CD4-positive, alpha-beta T cell treated with Interleukin-17A for 4 hours (primary cell): ENCODE results near the gene IFNA17.
"Not testable (repeated sequence)": the region's sequence is repeated elsewhere in the genome, so short reads cannot be mapped to it uniquely, and the experiment has no call there.

Experiments
- DNase-seq: peaks from one replicate; pipeline ENCODE4 v3.0.0-alpha.2; 2020; ENCODE audit warnings: mixed read lengths

Gene IFNA17

DNA sequence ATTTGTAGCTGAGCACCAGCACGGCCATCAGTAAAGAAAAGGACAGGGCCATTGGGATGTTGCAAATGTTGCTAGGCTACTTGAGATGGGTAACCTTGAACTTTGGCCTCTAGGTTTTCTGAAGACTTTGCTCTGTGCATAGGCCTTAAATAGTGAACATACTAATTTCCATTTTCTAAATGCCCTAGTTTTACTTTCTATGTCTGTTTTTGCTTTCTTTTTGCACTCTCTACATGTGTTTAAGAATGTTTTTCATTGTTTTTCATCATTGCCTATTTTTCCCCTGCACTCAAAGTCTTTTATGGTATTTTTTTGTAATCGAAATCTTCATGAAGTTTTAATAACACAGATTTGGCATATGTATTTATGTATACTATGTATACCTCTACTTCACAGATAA, at the start of gene IFNA17:
Gene IFNA17 (minus strand): TSS at position 101 of the 400 bp plus-strand sequence. CDS start 49 bp downstream, at position 52.
- DNase-seq, result no peak

DNA sequence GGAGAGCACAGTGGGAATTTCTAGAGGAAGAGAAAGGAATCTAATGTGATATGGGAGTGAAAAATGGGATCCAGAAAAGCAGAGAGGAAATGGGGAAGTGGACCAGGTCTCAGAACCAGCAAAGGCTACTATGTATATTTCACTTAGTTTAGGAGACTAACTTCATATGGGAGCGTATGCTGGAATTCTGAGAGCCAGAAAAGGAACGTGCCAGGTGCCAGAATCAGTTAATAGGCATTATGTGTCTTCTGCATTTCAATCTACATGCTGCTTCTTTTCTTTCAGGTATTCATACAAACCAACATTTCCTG, 40.3 kb upstream of the IFNA17 start:
- DNase-seq, result no peak

DNA sequence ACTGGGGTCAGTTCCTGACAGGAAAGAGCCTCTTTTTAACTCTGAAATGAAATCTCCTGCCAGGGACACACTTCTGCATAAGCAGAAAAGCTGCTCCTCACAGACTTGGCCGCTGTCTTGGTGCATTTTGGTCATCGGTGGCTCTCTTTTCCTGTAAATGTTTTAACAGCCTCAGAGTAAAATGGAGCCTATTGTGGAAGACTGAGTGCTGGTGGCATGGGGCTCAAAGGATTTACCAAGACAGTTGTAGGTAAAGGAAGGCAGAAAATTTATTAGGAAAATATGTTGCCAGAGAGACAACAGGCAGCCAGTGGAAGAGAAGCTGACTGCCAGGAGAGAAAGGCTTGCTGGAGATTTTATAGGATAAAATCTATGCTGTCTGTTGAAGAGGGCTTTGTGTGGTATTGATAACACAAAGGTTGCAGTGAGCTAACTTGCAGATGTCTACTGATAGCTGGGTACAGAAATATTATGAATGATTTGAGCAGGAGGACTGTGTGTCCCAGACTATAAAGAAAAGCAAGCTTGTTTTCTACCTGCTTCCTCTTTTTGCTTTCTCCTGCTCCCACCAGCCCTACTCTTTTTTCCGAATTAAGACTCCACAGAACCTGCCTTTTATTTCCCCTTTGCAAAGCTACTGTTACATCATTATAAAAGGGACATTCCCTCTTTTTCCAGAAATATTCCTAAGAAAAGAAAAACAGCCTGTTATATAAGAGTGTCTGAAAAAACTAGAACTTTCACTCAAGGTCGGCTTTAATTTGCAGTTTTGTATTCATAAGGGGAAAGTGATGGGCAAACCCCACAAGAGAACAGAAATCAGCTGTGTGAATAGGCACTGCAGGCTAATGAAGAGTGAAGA, 39.7 kb upstream of the IFNA17 start:
- no peak for DNase-seq

DNA sequence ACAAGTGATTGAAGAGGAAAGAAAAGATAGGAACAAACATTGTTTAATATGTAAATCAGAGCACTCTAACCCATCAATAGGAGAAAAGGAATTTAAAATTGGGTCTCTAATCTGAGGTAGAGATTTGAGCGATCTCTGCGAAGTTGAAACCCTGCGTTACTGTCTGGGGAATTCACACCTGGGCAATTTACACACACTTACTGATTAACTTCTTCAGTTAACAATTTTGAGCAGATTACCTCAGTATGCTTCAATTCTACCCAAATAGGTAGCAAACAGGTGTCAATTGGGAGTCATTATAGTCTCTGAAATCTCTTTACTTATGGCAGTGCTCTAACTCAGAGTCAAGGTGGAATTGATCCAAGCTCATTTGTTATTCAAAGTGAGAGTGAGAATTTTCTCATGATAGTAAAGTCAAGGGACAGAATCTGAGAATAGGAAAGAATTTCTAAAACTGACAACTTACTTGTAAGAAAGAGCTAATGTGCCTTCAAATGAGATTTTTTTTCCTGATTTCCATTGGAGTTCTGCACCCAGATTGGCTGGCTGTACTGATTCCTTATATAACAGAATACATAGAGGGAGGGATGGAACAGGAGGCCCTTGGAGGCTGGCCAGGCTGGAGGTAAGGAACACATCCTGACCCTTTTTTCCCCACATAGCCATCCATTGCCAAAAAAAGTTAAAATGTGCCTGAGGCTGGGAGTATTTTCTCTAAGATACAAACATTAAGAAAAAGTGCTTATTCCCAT, 38.9 kb upstream of the IFNA17 start:
- no peak for DNase-seq

DNA sequence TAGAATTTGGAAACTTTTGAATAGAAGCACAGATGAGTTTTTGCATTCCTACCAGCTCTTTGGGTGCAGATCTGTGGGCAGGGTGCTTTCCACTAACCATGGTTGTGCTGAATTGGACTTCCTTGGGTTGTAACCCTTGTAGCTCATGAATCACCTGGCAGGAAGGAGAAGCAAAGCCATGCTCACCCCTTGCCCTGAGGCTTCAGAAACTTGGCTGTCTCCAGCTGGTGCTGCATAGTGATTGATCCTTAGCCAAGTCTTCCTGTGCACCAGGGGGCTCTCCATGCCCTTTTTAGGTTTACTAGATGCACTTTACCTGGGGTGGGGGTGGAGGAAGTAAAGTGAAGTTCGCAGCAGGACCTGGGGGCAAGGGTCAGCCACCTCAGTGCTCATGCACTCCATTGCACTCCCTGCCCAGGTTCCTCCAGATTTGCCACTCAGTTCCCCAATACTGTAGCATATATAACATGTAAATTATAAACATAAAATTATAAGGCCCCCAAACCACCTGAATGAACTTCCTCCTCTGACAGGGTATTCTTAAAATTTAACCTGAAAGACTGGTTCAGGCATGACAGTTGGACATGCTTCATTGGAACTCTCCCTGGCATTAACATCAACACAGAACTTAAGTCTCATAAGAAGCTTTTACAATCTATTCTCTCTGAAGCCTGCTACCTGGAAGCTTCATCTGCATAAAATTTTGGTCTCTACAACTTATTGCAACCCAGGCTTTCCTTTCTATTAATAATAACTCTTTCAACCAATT, 37.6 kb upstream of the IFNA17 start:
- no peak for DNase-seq

DNA sequence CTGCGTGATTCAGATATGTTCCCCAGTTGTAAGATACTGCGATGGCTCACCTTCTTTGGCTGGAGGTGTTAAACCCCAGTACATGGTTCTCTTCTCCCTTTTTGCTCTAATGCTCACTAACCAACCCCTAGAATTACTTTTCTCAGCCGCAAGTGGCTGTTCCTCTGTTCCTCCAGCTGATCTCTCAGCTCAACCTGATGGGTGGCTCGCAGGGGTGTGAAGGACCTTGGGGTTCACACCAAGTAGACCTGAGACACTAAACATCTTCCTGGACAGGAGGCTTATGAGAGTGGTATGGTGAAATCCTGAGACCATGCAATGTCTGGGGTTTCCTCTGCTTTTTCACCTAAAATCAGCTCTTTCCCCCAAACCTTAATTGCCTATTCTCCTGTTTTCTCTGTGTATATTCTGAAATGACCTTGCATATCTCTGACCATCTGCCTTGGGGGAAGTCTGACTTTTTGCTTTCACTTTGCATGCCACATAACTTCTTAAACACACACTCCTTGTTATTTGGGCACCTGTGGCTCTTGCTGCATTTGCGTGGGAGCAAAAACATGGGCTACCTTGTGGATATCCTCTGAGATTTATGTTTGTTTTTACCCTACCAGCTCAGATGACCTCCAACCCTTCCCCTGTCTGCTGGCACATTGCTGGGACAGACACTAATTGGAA, 27.7 kb upstream of the IFNA17 start:
- DNase-seq, result no peak

DNA sequence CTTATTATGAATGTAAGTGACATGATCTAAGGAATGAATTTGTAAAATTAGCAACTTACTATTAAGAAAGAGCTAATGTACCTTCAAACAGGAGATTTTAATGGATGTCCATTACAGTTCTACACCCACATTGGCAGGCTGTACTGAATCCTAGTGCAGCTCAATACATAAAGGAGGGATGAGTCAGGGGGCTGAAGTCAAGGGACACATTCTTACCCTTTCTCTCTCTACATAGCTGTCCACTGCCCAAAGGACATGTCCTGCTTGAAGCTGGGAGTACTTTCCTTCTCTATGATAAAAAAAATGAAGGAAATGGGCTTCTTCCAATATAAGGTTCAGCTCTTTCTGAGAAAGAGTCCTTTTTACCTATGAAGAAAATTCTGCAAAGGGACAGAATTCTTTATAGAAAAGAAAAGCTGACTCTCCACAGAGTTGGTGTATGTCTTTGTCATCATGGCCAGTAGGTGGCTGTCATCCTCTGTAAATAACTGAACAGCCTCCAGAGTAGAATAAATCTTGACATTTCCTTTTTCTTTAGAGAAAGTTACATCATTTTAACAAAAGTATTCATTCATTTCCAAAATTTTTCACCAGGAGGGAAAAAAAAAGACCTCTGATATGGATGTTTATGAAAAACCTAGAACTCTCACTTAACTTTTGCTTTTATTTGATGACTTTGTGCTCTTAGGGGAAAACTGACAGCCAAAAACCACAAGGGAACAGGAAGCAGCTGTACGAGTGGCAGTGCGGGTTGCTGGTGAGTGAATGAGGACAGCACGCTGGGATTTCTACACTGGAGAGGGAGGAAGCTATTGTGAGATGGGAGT, 24.9 kb upstream of the IFNA17 start:
- peak; percentile 12 for DNase-seq

DNA sequence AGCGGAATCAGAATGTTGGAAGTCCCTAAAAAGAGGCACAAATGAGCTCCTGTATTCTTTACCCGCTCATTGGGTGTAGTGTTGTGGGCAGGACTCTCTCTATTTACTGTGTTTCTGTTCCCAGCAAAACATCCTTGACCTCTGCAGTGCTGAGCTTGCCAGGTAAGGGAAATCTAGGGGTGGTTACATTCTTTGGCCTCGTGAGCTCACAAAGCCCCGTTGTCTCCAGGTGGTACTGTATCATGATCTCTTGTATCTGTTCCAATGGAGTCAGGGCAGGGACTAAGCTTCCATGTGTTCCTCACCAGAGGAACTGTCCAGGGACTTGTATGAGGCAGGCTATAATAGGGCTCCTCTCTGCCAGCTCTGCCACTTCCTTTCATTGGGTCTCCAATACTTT, 23.6 kb upstream of the IFNA17 start:
- no peak for DNase-seq

DNA sequence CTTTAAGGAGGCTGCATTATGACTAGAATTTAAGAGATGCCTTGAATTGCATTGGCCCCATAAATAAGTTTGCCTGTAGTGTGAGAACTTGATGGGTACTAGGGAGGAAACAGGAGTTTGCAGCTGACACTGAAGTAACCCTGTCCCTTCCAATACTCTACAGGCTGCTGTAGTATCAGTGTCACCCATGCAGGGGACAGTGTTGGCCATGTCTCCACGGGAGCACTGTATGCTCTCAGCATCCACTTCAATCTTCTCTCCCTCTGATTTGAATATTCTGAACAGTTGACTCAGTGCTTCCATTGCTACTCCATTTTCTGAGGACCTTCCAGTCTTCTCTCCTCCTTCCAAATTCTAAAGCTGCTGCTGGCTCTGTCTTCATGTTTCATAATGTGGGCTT, 23.2 kb upstream of the IFNA17 start:
- no peak for DNase-seq

DNA sequence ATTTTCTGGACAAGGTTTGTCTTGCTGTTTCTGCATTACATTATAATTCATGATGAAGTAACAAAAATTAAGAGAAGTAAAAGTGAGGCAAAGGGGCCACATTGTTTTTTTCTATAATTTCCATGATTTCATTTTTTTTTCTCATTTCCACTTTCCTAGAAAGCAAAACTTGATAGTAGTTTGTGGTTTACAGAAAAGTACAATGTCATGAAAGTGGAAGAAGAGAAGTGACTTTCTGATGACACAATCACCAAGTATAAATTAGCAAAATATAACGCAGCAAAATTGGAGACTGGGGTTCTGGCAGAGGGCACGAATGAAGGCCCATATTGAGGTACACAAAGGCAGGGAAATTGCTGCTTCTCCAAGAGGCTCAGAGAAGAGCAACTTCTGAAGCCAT, 16.8 kb upstream of the IFNA17 start:
- no peak for DNase-seq

DNA sequence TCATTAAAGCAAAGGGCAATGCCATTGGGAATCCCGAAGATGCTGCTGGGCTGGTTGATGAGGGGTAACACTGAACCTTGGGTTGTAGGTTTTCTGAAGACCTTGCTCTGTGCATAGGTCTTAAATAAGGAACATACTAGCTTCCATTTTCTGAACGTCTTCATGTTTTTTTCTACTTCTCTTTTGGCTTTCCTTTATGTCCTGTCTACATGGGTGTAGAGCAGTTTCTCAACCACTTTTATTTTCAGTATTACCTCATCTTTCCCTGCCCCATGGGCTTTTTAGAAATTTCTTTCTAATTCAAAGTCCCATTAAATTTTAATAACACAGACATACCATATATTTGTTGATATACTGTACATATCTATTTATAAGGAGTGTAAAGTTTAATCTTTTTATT, 11.9 kb upstream of the IFNA17 start, which contains the start of gene IFNA14:
Gene IFNA14 (minus strand): TSS at position 95 of the 400 bp plus-strand sequence. CDS start 70 bp downstream, at position 25.
- no peak for DNase-seq

DNA sequence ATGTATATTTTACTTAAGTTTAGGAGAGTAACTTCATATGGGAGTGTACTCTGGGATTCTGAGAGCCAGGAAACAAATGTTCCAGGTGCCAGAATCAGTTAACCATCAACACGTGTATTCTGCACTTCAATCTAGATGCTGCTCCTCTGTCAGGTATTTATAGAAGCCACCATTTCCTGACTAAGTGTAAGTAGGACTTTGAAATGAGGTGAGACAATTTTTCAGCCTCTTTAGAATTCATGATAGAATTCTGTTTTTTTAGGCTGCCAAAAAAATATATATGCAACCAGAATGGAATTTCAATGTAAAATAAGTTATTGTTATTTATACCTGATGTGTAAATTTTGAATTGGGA, 8.3 kb upstream of the IFNA17 start:
- DNase-seq, result not testable (repeated sequence)

DNA sequence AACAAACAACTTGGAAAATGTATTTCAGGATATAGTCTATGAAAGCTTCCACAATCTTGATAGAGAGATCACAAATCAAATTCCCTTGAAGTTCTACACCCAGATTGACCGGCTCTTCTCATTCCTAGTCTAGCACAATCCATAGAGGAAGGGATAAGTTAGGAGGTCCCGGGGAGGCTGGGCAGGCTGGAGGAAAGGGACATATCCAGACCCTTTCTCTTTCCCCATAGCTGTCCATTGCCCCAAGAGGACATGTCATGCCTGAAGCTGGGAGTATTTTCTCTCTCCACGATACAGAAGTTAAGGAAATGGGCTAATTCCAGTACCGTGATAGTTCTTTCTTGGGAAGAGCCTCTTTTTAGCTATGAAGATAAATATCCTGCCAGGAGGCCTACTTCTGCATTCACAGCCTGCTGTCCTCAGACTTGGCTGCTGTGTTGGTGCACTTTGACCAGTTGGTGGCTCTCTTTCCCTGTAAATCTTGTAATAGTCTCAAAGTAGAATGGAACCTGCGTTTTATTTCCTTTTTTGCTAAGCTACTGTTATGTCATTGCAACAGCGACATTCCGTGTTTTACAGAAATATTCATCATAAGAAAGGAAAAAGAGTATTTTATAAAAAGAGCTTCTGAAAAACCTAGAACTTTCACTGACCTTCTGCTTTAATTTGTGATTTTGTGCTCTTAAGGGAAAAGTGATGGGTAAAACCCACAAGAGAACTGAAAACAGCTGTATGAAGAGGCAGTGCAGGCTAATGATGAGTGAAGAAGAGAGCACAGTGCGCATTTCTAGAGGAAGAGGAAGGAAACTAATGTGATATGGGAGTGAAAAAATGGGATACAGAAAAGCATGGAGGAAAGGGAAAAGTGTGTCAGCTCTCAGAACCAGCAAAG, 7.7 kb upstream of the IFNA17 start:
- DNase-seq, result peak; percentile 35

DNA sequence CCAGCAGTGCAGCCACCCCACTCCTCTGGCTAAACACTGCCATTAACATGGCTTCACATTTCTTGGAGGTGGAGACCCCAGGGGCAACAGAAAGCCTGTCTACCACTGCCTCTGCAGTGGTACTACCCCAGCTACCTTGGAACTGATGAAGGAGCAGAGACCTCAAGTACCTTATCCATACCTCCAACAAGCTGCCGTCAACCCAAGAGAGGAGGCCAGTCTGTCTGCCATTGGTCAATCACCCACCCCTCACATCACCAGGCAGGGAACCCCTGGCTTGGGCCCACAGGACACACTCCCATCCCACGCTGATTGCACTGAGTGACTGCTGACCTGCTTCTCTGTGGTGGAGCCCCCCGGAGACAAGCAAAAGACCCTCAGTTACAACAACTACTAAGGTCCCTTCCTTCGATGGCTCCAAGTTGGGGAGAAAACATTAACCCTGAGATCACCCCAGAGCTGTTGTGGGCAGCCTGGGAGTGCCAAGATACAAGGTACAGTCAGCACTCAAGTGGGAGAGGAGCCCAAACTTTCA, 6.2 kb upstream of the IFNA17 start:
- DNase-seq, result no peak

DNA sequence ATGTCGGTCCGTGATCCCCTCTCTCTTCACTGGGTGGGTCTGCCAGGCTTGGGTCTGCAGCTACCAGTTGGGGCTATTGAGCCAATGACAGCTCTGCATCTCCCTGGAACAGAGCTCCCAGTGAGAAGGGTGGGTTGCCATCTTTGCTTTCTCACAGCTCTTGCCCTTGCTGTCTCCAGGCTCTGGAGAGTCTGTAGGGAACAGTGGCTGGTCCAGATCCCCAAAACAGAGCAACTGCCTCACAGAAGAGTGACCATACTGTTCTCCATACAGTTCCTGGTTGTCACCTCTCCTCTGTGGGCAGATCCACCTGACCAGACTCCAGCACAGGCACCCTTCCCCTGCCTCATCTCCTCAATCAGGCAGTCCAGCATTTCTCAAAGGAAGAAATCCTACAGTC, 5.2 kb upstream of the IFNA17 start:
- no peak for DNase-seq

DNA sequence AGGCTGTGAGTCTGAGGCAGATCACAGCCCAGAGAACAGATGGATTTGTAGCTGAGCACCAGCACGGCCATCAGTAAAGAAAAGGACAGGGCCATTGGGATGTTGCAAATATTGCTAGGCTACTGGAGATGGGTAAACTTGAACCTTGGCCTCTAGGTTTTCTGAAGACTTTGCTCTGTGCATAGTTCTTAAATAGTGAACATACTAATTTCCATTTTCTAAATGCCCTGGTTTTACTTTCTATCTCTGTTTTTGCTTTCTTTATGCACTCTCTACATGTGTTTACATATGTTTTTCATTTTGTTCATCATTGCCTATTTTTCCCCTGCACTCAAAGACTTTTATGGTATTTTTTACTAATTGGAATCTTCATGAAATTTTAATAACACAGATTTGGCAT, 10.8 kb downstream of the IFNA17 start, which contains the start of gene IFNA16:
Gene IFNA16 (minus strand): TSS at position 101 of the 400 bp plus-strand sequence. CDS start 6 bp downstream, at position 95.
- not testable (repeated sequence) for DNase-seq

DNA sequence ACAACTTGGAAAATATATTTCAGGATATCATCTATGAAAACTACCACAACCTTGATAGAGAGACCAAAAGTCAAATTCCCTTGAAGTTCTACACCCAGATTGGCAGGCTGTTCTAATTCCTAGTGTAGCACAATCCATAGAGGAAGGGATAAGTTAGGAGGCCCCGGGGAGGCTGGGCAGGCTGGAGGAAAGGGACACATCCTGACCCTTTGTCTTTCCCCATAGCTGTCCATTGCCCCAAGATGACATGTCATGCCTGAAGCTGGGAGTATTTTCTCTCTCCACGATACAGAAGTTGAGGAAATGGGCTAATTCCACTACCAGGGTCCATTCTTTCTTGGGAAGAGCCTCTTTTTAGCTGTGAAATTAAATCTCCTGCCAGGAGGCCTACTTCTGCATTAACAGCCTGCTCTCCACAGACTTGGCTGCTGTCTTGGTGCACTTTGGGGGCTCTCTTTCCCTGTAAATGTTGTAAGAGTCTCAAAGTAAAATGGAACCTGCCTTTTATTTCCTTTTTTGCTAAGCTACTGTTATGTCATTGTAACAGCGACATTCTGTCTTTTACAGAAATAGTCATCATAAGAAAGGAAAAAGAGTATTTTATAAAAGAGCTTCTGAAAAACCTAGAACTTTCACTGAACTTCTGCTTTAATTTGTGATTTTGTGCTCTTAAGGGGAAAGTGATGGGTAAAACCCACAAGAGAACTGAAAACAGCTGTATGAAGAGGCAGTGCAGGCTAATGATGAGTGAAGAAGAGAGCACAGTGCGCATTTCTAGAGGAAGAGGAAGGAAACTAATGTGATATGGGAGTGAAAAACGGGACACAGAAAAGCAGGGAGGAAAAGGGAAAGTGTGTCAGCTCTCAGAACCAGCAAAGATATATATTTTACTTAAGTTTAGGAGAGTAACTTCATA, 14.4 kb downstream of the IFNA17 start:
- DNase-seq, result not testable (repeated sequence)

DNA sequence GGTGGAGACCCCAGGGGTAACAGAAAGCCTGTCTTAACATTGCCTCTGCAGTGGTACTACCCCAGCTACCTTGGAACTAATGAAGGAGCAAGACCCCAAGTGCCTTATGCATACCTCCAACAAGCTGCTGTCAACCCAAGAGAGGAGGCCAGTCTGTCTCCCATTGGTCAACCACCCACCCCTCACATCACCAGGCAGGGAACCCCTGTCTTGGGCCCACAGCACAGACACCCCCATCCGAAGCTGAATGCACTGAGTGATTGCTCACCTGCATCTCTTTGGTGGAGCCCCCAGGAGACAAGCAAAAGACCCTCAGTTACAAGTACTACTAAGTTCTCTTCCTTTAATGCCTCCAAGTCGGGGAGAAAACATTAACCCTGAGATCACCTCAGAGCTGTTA, 15.9 kb downstream of the IFNA17 start:
- DNase-seq, result not testable (repeated sequence)

DNA sequence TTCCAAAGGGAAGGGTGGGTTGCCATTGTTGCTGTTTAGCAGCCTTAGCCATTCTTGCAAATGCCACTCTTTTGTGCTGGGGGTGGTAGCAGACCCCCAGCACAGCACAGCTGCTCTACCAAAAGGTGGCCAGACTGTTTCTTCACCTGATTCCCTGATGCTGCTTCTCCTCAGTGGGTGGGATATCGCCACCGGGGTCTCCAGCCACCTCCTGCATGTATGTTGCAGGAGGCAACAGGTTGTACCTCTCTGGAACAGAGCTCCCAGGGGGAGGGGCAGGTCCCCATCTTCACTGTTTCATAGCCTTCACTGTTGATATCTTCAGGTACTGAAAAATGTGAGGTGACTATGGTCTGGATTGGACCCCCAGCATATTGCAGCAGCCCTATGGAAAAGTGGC, 17.2 kb downstream of the IFNA17 start:
- not testable (repeated sequence) for DNase-seq
